ENCODE data around the gene APMAP.
A peak's percentile ranks its signal among the peaks of the same experiment; 100 is the strongest.

Gene APMAP, protein sequence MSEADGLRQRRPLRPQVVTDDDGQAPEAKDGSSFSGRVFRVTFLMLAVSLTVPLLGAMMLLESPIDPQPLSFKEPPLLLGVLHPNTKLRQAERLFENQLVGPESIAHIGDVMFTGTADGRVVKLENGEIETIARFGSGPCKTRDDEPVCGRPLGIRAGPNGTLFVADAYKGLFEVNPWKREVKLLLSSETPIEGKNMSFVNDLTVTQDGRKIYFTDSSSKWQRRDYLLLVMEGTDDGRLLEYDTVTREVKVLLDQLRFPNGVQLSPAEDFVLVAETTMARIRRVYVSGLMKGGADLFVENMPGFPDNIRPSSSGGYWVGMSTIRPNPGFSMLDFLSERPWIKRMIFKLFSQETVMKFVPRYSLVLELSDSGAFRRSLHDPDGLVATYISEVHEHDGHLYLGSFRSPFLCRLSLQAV

DNA sequence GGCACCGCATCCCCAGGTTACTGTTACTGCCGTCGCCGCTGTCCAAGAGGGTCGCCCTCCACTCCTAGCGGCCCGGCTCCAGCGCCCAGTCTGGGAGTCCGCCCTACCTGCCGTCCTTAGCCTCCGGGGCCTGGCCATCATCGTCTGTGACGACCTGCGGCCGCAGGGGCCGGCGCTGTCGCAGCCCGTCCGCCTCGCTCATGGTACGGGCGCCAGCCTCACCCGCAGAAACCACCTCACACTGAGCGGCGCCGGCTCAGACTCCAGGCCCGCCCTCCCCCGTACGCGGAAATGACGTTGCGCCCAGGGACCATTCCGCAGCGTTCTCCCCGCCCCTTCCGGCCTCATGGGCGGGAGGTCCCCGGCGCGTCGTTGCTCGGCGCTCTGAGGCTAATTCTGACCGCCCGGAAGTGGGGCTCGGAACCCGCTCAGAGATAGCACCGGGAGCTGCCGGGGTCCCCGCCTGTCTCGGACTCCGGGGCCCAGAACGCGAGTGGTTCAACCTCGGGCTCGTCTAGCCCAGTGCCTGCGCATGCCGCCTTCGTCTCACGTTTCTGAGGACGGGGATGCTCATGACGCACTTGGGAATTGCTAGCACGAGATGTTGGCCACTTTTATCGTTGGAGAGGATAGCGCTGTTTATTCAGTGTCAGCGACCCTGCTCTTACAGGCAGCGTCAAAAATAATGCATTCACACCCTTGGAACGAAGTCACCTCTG, at the start of gene APMAP:
Gene APMAP (minus strand): TSS at position 265 of the 719 bp plus-strand sequence. CDS start 63 bp downstream, at position 202.
- DNase-seq (ENCODE audit: insufficient read length, low spot score): peak; percentile 92
- FAIRE-seq: no peak
- TF ChIP-seq POLR2A (IDR thresholded peaks at IDR 0.05; ENCODE audit: low read depth, low read length): peak; percentile 98

DNA sequence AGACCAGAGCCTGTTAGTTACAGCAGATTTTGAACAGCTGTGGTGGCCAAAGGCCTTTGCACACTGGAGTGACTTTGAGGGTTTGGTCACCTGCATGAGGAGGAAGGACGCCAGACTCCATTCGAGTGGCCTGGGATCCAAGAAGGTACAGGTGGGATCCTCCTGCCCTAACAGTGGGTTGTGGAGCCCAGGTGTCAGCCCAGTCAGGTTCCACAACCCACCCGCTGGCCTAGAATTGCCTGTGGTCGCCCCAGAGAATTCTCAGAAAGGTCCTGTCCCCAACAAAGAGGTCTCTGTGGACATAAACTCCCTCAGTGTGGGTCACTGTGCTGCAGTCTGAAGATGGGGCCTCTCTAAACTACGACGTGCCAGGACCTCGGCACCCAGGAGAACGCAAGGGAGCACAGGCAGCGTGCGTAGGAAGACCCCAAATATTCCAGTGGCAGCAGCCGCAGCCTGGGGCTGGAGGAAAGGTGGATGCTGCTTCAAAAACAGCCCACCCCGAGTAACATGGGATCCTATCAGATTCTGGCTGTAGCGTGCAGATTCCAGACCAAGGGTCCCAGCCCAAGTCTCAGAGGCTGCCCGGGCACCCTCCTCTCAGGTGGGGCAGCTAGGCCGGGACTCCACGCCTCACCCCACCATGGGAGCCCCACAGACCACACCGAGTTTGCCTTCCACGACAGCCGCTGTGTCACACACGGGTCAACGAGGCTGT, 49.4 kb upstream of the APMAP start:
- no peak for TF ChIP-seq POLR2A (IDR thresholded peaks at IDR 0.05; ENCODE audit: low read depth, low read length)
- no peak for FAIRE-seq
- no peak for DNase-seq (ENCODE audit: insufficient read length, low spot score)

DNA sequence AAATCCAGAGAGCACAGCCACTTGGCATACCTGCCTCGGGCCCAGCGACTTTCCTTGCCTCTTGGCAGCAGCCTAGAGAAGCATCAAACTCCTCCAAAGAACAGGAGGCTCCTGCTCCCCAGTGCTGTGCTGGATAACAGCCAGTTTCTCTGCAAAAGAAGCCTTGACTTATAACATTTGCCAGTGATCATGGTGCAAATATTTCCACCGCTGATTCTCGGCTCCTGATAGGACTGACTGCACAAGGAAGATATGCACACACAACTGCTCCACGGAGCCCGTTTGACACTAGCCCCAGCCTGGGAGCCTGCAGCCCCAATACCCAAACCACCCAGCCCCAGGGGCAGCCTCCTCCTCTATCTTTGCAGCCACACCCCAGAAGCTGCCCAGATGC, 47.9 kb upstream of the APMAP start:
- DNase-seq (ENCODE audit: insufficient read length, low spot score) (no peak), FAIRE-seq (no peak)
- TF ChIP-seq POLR2A (IDR thresholded peaks at IDR 0.05; ENCODE audit: low read depth, low read length): no peak

DNA sequence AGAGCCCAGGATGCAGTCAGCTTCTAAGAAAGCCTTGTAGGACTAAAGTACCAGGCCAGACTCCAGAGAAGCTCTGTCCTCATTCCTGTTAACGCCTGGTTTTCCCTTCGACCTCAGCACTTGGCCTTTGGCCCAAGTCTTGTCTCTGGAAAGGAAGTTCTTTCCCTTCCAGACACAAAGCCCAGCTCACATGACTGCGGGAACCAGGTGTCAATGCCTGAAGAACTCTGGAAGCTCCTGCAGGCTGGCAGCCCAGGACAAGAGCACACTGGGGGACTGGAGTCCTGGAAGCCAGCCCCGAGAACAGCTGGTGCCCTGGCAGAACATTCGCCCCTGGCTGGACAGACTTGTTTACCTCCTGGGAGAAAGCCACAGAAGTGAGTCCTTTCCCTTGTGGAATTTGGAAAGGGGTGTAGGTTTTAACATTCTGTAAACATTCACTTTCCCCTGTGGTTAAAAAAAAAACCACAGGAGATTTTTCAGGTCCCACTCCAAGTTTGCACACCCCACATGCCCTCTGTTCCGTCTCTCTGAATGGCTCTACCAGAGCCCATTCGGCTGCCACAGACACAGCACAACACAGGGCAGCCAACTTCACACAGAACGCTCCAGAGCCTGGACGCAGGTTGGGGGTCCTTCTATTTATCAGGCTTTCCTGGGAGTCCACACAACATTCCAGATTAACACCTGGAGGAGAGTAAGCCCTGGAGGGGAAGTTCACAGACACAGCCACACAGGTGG, 47.3 kb upstream of the APMAP start:
- TF ChIP-seq POLR2A (IDR thresholded peaks at IDR 0.05; ENCODE audit: low read depth, low read length): no peak
- no peak for DNase-seq (ENCODE audit: insufficient read length, low spot score)
- no peak for FAIRE-seq

DNA sequence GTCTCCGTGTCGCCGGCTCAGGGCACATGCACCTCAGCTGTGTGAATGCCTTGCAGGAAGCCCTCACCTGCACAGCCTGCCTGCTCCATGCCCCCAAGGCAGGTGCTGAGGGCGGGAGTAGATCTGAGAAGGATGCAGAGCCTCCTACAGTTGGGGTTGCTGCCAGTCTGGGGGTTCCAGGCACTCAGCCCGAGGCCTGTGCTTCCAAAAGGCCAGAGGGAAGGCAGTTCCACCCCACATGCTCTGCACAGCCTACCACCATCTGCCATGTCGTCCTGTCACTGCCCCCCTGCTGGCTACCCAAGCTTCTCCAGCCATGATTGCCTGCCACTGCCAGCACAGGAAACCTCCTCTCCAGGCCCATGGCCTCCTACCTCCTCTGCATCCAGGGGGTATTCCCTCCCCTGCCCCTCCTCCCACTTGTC, 46.1 kb upstream of the APMAP start:
- FAIRE-seq: no peak
- DNase-seq (ENCODE audit: insufficient read length, low spot score): no peak

DNA sequence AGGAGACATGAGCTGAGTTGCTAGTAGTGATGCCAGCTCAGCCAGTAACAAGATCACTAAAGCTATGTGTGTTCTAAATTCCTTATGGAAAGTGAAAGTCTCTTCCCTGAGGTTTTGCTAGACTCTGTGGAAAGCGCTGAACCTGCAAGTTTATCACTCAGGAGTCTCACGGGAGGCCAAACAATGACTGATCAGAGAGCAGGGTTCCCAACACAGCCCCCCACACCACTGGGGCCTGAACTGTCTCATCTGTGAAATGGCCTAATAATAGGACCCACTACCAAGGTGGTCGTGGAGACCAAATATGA, 45.5 kb upstream of the APMAP start:
- DNase-seq (ENCODE audit: insufficient read length, low spot score): no peak

More for the DNA sequence above, 46.1 kb upstream of the APMAP start:
- no peak for TF ChIP-seq POLR2A (IDR thresholded peaks at IDR 0.05; ENCODE audit: low read depth, low read length)

DNA sequence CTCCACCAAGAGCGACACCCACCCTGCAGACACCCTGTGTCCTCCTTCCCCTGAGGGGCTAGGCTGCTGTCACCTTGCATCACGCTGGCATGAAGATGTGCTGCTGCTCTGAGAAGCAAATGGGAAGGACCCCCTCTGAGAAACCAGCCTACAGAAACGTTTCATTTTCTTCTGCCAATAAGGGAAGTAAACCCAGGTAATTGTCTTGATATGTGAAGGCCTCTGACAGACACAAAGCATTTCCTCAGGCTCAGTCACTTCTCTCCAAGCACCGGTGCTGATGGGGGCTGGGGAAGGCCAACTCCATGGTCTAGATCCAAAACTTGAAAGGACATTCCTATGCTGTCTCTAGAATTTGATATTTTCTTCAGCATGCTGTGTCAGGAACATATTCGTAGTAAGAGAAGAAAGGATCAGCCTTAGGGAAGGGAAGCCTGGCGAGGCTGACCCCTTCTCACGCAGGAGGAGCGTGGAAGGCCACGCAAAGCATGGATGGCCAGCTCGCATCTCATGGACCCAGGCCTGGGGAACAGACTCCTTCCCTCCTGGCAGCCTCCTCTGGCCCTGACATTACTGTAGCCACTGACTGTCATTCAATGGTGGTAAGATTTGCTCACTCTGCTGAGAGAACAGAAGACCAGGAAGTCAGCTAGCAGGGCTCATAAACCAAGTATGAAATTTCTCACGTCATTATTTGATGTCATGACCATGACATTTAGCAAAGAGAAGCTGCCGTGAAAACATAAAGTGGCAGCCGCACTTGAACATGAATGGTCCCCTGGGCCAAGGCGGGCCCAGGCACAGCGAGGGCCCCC, 44.9 kb upstream of the APMAP start:
- TF ChIP-seq POLR2A (IDR thresholded peaks at IDR 0.05; ENCODE audit: low read depth, low read length): no peak
- no peak for FAIRE-seq
- no peak for DNase-seq (ENCODE audit: insufficient read length, low spot score)

More for the DNA sequence above, 45.5 kb upstream of the APMAP start:
- FAIRE-seq: no peak
- no peak for TF ChIP-seq POLR2A (IDR thresholded peaks at IDR 0.05; ENCODE audit: low read depth, low read length)

DNA sequence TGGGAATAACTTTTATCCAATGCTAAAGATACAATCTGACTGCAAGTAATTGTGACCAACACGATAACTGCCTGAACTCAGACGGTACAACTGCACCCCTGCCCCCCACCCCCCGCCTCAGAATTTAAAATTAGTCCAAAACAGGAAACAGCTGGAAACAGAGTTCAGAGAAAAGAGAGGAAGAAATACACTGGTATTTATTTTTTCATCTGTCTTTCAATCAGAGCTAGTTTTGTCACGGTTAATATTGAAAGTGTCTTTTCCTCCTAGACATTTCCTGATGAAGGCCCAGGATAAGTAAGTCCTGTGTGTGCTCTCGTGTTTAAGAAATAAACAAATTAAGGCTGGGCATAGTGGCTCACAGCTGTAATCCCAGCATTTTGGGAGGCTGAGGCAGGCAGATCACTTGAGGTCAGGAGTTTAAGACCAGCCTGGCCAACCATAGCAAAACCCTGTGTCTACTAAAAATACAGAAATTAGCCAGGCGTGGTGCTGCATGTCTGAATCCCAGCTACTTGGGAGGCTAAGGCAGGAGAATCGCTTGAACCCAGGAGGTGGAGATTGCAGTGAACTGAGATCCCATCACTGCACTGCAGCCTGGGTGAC, 43.9 kb upstream of the APMAP start:
- DNase-seq (ENCODE audit: insufficient read length, low spot score) (no peak), FAIRE-seq (no peak)
- TF ChIP-seq POLR2A (IDR thresholded peaks at IDR 0.05; ENCODE audit: low read depth, low read length): no peak

DNA sequence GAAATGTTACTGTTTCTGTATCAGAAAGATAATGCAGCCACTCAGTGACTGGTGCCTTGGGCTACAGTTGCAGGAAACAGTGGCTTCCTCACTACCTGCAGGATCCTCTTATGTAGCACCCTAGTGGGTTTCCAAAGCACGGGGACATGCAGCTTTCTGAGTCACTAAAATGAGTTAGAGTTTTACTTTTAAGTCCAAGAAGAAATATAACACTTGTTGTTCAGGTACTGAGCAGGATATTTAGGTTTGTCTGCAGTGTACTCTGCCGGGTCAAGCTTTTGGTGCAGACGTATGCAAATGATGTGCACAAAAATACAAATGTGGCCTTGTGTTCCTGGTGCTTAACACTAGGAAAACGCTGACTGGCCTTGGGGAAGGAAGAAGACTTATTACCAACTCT, 43.4 kb upstream of the APMAP start:
- TF ChIP-seq POLR2A (IDR thresholded peaks at IDR 0.05; ENCODE audit: low read depth, low read length): no peak
- DNase-seq (ENCODE audit: insufficient read length, low spot score) (no peak), FAIRE-seq (no peak)

DNA sequence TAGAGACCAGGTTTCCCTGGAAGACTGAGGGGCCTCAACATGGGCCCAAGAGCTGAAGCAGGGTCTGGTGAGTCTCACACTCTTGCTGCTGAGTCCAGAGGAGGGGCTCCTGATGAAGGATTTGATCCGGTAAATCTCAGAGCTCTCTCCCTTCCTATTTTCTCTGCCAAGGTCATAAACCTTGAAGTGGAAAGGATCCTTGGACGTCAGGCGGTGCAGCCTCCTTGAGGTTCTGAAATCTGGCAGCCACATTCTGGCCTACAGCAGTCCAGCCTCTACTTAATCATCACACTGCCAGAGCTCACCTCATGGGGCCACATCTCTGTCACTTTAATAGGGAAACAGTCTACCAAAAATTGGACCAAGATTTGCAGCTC, 41.4 kb upstream of the APMAP start:
- FAIRE-seq: no peak
- TF ChIP-seq POLR2A (IDR thresholded peaks at IDR 0.05; ENCODE audit: low read depth, low read length): no peak
- no peak for DNase-seq (ENCODE audit: insufficient read length, low spot score)

DNA sequence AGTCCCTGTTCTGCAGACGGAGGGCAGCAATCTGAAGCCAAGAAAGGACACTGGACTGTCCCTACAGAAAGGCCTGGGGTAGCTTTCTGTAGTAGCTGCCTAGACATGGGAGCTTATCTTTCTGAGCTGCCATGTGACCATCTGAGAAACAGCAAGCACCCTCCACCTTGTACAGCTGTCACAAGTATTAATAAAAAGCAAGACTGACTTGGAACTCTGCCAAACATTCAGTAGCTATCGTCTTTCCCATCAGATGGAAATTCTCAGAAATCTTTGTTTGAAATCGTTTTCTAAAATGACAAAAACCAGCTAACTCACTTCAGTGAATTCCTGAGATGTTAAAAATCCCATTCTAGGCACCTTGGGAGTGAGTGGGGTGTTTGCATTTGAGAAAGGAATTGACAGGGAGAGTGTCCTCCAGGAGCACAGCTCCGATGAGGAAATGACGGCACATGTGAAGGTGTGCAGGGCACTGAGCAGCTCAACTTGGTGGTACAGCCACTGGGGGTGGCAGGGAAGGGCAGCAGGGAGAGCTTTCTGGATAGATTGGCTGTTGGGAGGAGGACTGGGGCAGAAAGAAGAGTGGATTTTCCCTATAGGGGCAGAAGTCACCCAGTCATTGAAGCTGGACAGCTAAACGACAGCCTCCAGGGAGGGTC, 40.8 kb upstream of the APMAP start:
- FAIRE-seq: no peak
- DNase-seq (ENCODE audit: insufficient read length, low spot score): no peak
- no peak for TF ChIP-seq POLR2A (IDR thresholded peaks at IDR 0.05; ENCODE audit: low read depth, low read length)

All from H54 (cell line).